Osteoblast (primary cell): ENCODE measurements around the gene SAMD9L. TPM values are rescaled to one million over a fixed set of nuclear protein-coding genes. Genes with fewer than 3 reads are reported as not detected.
A peak's percentile ranks its signal among the peaks of the same experiment; 100 is the strongest.

Experiments
- DNase-seq: peaks from one replicate; pipeline ENCODE4 v3.0.0; 2011; ENCODE audit warnings: low spot score, mixed read lengths; ENCODE audit not compliant: insufficient read length; ENCODE audit errors: missing footprints
- H2AFZ ChIP-seq: 2 replicates; pipeline ENCODE4 v1.6.0; 2011; ENCODE audit warnings: mild to moderate bottlenecking, low read length
- H3K27ac ChIP-seq: 2 replicates; pipeline ENCODE4 v1.5.1; 2011; ENCODE audit warnings: mild to moderate bottlenecking, low read depth, low read length, moderate library complexity
- H3K27me3 ChIP-seq: 2 replicates; pipeline ENCODE4 v1.6.0; 2012; ENCODE audit warnings: mild to moderate bottlenecking, control low read depth, inconsistent platforms, low read length, moderate library complexity; ENCODE audit not compliant: insufficient read depth
- H3K36me3 ChIP-seq: 2 replicates; pipeline ENCODE4 v1.5.1; 2011; ENCODE audit warnings: mild to moderate bottlenecking, low read length, control low read depth, moderate library complexity; ENCODE audit not compliant: insufficient read depth
- H3K4me1 ChIP-seq: 2 replicates; pipeline ENCODE4 v1.5.1; 2011; ENCODE audit warnings: mild to moderate bottlenecking, low read length, control low read depth, moderate library complexity; ENCODE audit not compliant: insufficient read depth
- H3K4me2 ChIP-seq: 2 replicates; pipeline ENCODE4 v1.6.0; 2011; ENCODE audit warnings: mild to moderate bottlenecking, low read length; ENCODE audit not compliant: insufficient read depth
- H3K4me3 ChIP-seq: fragments of 200-600 bp; sonication (generic); 3 replicates; pipeline ENCODE4 v1.5.1; 2012; ENCODE audit warnings: mild to moderate bottlenecking, low read length, inconsistent platforms; ENCODE audit not compliant: insufficient read depth
- H3K79me2 ChIP-seq: 2 replicates; pipeline ENCODE4 v1.6.0; 2012; ENCODE audit warnings: mild to moderate bottlenecking, low read length, control low read depth, inconsistent platforms; ENCODE audit not compliant: insufficient read depth
- H3K9me3 ChIP-seq: 2 replicates; pipeline ENCODE4 v1.5.1; 2011; ENCODE audit warnings: low read depth, low read length, control low read depth
- H4K20me1 ChIP-seq: 2 replicates; pipeline ENCODE4 v1.6.0; 2012; ENCODE audit warnings: mild to moderate bottlenecking, low read length, control low read depth; ENCODE audit not compliant: insufficient read depth
- CTCF ChIP-seq: IDR thresholded peaks from 2 replicates; pipeline ENCODE4 v1.5.1; 2011; ENCODE audit warnings: mild to moderate bottlenecking, low read depth, low read length, moderate library complexity; ENCODE audit errors: extremely low read depth
- total RNA-seq: library from RNA; depleted of rRNA; stranded (reverse); fragments of >200 nt; gene quantifications from 2 replicates; pipeline ENCODE4 v1.2.3, GENCODE V29; 2012

Gene SAMD9L
- total RNA-seq, 1 donor: 25.0 TPM

- Histone ChIP-seq H3K9me3 (no peaks in the 10 kb centered on the region), H3K4me2 (no peak overlapping the region), H3K4me3 (no peak overlapping the region), H3K4me1 (peaks cover 18% of the 10 kb centered on the region), H2AFZ (no peak overlapping the region), H3K36me3 (no peaks in the 10 kb centered on the region), H3K27ac (no peak overlapping the region), H3K79me2 (peaks cover 3% of the 10 kb centered on the region), H3K27me3 (no peaks in the 10 kb centered on the region), H4K20me1 (no peaks in the 10 kb centered on the region)
- DNase-seq: no peak
- TF ChIP-seq CTCF: no peak
Observed at GRCh38 chr7:93120592-93121549, 27.3 kb downstream of the SAMD9L start.

DNA sequence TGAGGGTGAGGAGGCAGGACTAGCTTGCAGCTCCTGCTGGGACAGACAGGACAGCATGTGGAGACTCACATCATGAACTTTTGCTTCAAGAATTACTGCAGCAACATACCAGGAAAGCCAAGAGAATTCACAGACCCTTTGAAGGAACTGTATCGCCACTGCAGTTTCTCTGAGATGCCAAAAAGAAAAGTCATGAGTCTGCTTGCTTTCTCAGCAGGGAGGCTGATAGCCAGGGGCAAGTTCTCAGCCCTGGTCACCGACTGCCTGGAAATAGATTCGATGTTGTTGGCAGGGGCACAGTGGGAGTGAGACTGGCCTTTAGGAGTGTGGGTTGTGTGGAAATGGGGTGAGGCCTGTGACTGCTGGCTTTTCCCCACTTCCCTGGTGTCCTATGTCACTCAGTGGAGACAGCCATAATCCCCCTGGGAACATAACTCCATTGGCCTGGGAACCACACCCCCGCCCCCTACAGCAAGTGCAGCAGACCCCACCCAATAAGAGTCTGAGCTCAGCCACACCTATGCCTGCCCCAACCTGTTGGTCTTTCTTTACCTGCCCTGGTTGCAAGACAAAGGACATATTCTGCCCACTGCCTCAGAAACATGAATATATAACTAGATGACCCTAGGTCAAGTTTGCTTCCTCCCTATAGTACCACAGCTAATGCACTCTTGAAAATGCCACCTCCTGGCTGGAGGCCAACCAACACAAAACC is 28.8 kb downstream of the SAMD9L start:
- no peaks in the 10 kb centered on the region for H3K27me3 ChIP-seq
- peak overlapping the region; percentile 70 for H2AFZ ChIP-seq
- peaks cover 9% of the 10 kb centered on the region for H3K79me2 ChIP-seq
- no peak for DNase-seq
- no peaks in the 10 kb centered on the region for H4K20me1 ChIP-seq
- no peak overlapping the region for H3K4me2 ChIP-seq
- TF ChIP-seq CTCF: no peak
- peaks cover 27% of the 10 kb centered on the region for H3K4me1 ChIP-seq
- H3K4me3 ChIP-seq: no peak overlapping the region
- no peaks in the 10 kb centered on the region for H3K9me3 ChIP-seq
- H3K36me3 ChIP-seq: no peaks in the 10 kb centered on the region
- H3K27ac ChIP-seq: no peak overlapping the region

- no peak for TF ChIP-seq CTCF
- H3K79me2 ChIP-seq: peaks cover 9% of the 10 kb centered on the region
- H4K20me1 ChIP-seq: no peaks in the 10 kb centered on the region
- peak within 1 kb of the TSS; percentile 75 for H3K27ac ChIP-seq
- H3K9me3 ChIP-seq: no peaks in the 10 kb centered on the region
- H2AFZ ChIP-seq: peak within 1 kb of the TSS; percentile 77
- peaks cover 27% of the 10 kb centered on the region for H3K4me1 ChIP-seq
- no peaks in the 10 kb centered on the region for H3K27me3 ChIP-seq
- H3K4me3 ChIP-seq: peak within 1 kb of the TSS; percentile 68
- DNase-seq: peak; percentile 39
- no peaks in the 10 kb centered on the region for H3K36me3 ChIP-seq
- peak within 1 kb of the TSS; percentile 80 for H3K4me2 ChIP-seq
Observed at GRCh38 chr7:93117852-93118530, 30.2 kb downstream of the SAMD9L start, which contains the start of gene SAMD9. Gene SAMD9, minus strand, starts transcription at chr7:93117979. Its CDS starts 11,882 bp downstream, at chr7:93106097.
